Measurements from ENCODE around the gene HES4. TPM values are rescaled to one million over a fixed set of nuclear protein-coding genes. Genes with fewer than 3 reads are reported as not detected.
A peak's percentile ranks its signal among the peaks of the same experiment; 100 is the strongest.

Gene HES4
- total RNA-seq, 4 donors from 2014 or later = 12.7 to 34.8 (median 31.6) TPM

DNA sequence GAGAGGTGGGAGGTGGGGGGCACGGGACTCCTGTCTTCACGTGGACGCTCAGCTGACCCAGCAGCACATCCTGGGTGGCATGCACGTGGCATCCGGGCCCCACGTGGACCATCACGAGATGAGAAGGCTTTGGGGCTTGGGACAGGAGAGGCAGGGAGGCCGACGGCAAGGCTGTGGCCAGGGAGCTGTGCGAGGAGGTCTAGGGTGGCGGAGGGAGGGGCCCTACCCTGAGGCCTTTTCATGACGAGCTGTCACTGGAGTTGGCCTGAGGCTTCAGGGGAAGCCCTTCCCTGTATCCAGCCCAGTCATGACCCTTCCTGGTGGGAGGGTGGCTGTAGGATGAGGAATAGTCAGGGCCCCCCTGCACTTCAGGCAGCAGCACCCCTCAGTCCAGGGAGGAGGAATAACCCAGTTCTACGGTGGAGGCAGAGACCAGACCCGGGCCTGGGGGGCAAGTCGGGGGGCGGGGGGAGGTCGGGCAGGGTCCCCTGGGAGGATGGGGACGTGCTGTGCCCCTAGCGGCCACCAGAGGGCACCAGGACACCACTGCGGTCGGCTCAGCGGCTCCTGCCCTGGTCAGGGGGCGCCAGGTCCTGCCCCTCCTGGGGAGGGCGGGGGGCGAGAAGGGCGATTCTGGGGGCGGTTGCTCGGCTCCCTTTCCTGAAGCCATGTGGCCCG is 16.0 kb downstream of the HES4 start:
- Histone ChIP-seq H3K4me1 (peaks cover 11% of the 10 kb centered on the region), H3K27me3 (peaks cover 67% of the 10 kb centered on the region), H3K4me3 (no peak overlapping the region), H3K36me3 (no peaks in the 10 kb centered on the region), H3K27ac (no peak overlapping the region), H3K9me3 (no peaks in the 10 kb centered on the region)
- WGBS = 29% methylated on average over 17 of the region's 29 CpGs
- TF ChIP-seq, protein P1, sequence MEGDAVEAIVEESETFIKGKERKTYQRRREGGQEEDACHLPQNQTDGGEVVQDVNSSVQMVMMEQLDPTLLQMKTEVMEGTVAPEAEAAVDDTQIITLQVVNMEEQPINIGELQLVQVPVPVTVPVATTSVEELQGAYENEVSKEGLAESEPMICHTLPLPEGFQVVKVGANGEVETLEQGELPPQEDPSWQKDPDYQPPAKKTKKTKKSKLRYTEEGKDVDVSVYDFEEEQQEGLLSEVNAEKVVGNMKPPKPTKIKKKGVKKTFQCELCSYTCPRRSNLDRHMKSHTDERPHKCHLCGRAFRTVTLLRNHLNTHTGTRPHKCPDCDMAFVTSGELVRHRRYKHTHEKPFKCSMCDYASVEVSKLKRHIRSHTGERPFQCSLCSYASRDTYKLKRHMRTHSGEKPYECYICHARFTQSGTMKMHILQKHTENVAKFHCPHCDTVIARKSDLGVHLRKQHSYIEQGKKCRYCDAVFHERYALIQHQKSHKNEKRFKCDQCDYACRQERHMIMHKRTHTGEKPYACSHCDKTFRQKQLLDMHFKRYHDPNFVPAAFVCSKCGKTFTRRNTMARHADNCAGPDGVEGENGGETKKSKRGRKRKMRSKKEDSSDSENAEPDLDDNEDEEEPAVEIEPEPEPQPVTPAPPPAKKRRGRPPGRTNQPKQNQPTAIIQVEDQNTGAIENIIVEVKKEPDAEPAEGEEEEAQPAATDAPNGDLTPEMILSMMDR (IDR thresholded peaks at IDR 0.05) = peak; percentile 27 to 95
- TF ChIP-seq POLR2AphosphoS5 (IDR thresholded peaks at IDR 0.05) = no peak
- DNase-seq (ENCODE audit: low spot score in 2 of 2) = no peak

DNA sequence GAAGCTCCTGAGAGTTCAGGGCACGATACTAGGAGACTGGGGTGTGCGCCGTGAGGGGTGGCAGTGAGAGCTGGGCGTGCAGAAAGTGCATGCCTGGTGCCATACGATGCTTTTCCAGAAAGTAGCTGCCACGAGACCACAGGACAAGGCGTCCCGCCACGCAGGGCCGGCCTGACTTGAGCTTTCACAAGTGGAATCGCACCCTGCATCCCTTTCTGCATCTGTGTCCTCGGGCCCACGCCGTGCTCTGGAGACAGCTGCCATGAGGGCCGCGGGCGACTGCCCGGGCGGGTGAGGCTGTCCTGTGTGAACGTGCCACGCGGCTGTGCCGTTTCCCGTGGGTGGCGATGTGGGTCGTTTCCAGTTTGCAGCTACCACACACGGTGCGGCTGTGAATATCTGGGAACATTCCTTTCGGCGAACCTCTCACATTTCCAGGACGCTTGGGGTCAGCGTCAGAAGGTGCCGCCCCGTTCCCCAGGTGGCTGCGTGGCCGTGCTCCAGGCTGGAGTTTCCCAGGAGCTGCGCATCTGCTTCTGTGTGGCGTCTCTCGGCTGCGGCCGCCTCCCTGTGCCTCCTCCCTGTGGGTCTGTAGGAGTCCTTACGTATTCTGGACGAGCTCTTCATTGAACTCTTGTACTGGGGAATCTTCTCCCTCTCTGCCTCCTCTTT is 17.0 kb downstream of the HES4 start:
- H3K27me3 ChIP-seq = peaks cover 72% of the 10 kb centered on the region
- DNase-seq (ENCODE audit: low spot score in 2 of 2) = no peak
- TF ChIP-seq, protein P1 (IDR thresholded peaks at IDR 0.05) = no peak
- TF ChIP-seq POLR2A (IDR thresholded peaks at IDR 0.05) = no peak
- TF ChIP-seq POLR2AphosphoS5 (IDR thresholded peaks at IDR 0.05) = no peak
- TF ChIP-seq EP300 (IDR thresholded peaks at IDR 0.05) = no peak
- no peaks in the 10 kb centered on the region for H3K36me3 ChIP-seq
- H3K27ac ChIP-seq = no peak overlapping the region
- WGBS = 70% methylated on average over 18 of the region's 43 CpGs
- no peaks in the 10 kb centered on the region for H3K9me3 ChIP-seq
- H3K4me3 ChIP-seq = no peak overlapping the region
- H3K4me1 ChIP-seq = peaks cover 11% of the 10 kb centered on the region

DNA sequence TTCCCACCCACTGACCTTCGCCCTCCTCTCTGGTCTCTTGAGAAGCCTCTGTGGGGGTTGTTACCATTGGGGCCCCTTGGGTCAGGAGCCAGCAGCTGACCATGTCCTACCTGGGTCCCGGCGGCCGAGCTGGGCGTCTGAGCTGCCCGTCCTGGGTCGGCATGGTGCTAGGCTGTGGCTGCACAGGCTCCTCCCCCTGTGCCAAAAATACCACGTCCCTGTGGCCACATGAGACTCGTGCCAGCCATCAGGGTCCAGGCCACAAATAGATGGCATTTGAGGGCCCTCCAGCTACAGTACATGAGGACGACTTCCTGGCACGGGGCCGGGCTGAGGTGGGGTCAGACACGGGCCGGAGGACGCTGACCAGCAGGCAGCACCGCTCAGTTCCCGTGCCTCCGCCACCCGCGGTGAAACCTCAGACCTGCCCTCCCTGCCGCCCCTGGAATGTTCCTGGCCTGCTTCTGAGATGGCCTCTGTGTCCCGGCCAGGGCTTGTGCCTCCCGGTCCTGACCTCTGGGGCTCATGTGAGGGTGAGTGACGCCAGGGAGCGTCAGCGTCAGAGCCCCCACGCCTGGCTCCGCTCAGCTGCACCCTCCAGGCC is 17.8 kb downstream of the HES4 start, which contains the start of gene PERM1:
Gene PERM1 (minus strand): TSS at position 139 of the 604 bp plus-strand sequence. CDS start 1,064 bp downstream, outside the sequence.
- no peak for DNase-seq (ENCODE audit: low spot score in 2 of 2)
- no peak for TF ChIP-seq POLR2AphosphoS5 (IDR thresholded peaks at IDR 0.05)
- TF ChIP-seq EP300 (IDR thresholded peaks at IDR 0.05) = no peak
- no peak for TF ChIP-seq POLR2A (IDR thresholded peaks at IDR 0.05)
- TF ChIP-seq, protein P1 (IDR thresholded peaks at IDR 0.05) = no peak
- H3K4me3 ChIP-seq = no peak within 1 kb of the TSS
- peaks cover 11% of the 10 kb centered on the region for H3K4me1 ChIP-seq
- H3K27ac ChIP-seq = no peak within 1 kb of the TSS
- H3K9me3 ChIP-seq = no peaks in the 10 kb centered on the region
- H3K36me3 ChIP-seq = no peaks in the 10 kb centered on the region
- H3K27me3 ChIP-seq = peaks cover 70% of the 10 kb centered on the region
- 100% methylated on average over 2 of the region's 28 CpGs for WGBS

DNA sequence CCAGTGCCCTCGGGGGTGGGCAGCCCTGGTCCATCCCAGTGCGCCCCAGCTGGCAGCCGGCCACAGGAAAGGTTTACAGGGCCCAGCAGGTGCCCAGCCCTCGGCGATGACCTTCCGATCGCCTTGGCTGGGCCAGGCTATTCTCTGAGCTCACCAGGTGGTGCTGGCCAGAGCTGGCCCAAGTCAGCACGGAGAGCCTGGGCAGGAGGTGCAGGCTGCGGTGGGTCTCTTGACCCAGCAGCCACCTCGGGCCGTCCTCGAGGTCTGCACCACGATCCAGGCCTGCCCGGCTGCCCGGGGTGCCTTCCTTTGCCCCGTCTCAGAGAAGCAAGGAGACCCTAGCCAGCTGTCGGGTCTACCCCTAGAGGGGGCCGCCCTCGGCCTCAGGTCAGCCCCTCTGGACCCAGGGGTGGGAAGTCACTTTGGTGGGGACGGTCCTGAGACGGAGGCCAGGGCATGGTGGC is 18.4 kb downstream of the HES4 start:
- H3K36me3 ChIP-seq = no peaks in the 10 kb centered on the region
- no peak overlapping the region for H3K27ac ChIP-seq
- peaks cover 11% of the 10 kb centered on the region for H3K4me1 ChIP-seq
- DNase-seq (ENCODE audit: low spot score in 2 of 2) = no peak
- no peaks in the 10 kb centered on the region for H3K9me3 ChIP-seq
- H3K27me3 ChIP-seq = peaks cover 70% of the 10 kb centered on the region
- no peak overlapping the region for H3K4me3 ChIP-seq
- TF ChIP-seq EP300 (IDR thresholded peaks at IDR 0.05) = no peak
- TF ChIP-seq, protein P1 (IDR thresholded peaks at IDR 0.05) = no peak
- TF ChIP-seq POLR2A (IDR thresholded peaks at IDR 0.05) = no peak
- no peak for TF ChIP-seq POLR2AphosphoS5 (IDR thresholded peaks at IDR 0.05)
- WGBS = 90% methylated on average over 2 of the region's 21 CpGs
